HL-60 (cell line): ENCODE measurements around the gene TMEM182.

Experiments
- DNase-seq, 2 experiments: peaks; one replicate each; pipeline ENCODE4 v3.0.0-alpha.2; 2010 to 2020; ENCODE audit warnings: low read depth in 1 of 2, low spot score in 1 of 2
- H3K27ac ChIP-seq: fragments of 250-450 bp; sonication (Bioruptor Pico); replicated peaks from 2 replicates; pipeline ENCODE4 v1.5.1; 2020; ENCODE audit warnings: mild to moderate bottlenecking, moderate library complexity
- H3K27me3 ChIP-seq: fragments of 250-450 bp; sonication (Bioruptor Pico); 2 replicates; pipeline ENCODE4 v1.5.1; 2021; ENCODE audit warnings: mild to moderate bottlenecking, moderate library complexity; ENCODE audit not compliant: insufficient read depth, poor library complexity, severe bottlenecking
- H3K4me3 ChIP-seq: replicated peaks from 2 replicates; pipeline ENCODE4 v1.5.1; 2011; ENCODE audit warnings: mild to moderate bottlenecking, control low read depth, low read length; ENCODE audit not compliant: insufficient read depth
- CTCF ChIP-seq: IDR thresholded peaks from one replicate; pipeline ENCODE4 v1.5.1; 2011; ENCODE audit warnings: low read length, control low read depth, inconsistent platforms; ENCODE audit not compliant: insufficient read depth
- GABPA ChIP-seq: IDR thresholded peaks from 2 replicates; pipeline ENCODE4 v1.6.1; 2012; ENCODE audit warnings: low read depth
- POLR2AphosphoS5 ChIP-seq: IDR thresholded peaks from 2 replicates; pipeline ENCODE4 v1.6.1; 2012; ENCODE audit warnings: low read depth
- REST ChIP-seq: IDR thresholded peaks from 2 replicates; pipeline ENCODE4 v1.6.1; 2012; ENCODE audit warnings: low read depth; ENCODE audit not compliant: insufficient replicate concordance
- SPI1 ChIP-seq: IDR thresholded peaks from 2 replicates; pipeline ENCODE4 v1.6.1; 2012; ENCODE audit warnings: low read depth, mild to moderate bottlenecking, borderline replicate concordance

TMEM182 gene

GRCh38 chr2:102782187-102782586, 20.4 kb downstream of the TMEM182 start:
- no peak for TF ChIP-seq SPI1
- TF ChIP-seq POLR2AphosphoS5 = no peak
- TF ChIP-seq CTCF = no peak
- no peak for TF ChIP-seq REST
- TF ChIP-seq GABPA = no peak
- H3K27ac ChIP-seq = no peak overlapping the region

GRCh38 chr2:102782933-102783332, 21.1 kb downstream of the TMEM182 start:
- no peak for DNase-seq
- Histone ChIP-seq H3K4me3 (no peak overlapping the region), H3K27ac (no peak overlapping the region), H3K27me3 (no peaks in the 10 kb centered on the region)
- TF ChIP-seq POLR2AphosphoS5 (no peak), REST (no peak), SPI1 (no peak)

More at GRCh38 chr2:102782187-102782586, 20.4 kb downstream of the TMEM182 start:
- DNase-seq = no peak
- Histone ChIP-seq H3K27me3 (no peaks in the 10 kb centered on the region), H3K4me3 (no peak overlapping the region)

- Histone ChIP-seq H3K27me3 (no peaks in the 10 kb centered on the region), H3K27ac (no peak overlapping the region), H3K4me3 (no peak overlapping the region)
- no peak for TF ChIP-seq SPI1
- TF ChIP-seq REST = no peak
- no peak for TF ChIP-seq GABPA
- no peak for TF ChIP-seq POLR2AphosphoS5
- no peak for TF ChIP-seq CTCF
- DNase-seq = no peak
These were observed 21.8 kb downstream of the TMEM182 start for GRCh38 chr2:102783506-102784183.
